SU-DHL-6 (cell line): ENCODE measurements around the gene PVALEF.

ENCODE experiments used
- EZH2phosphoT487 ChIP-seq: fragments of 200-600 bp; sonication (generic), shearing (Covaris generic); conservative IDR thresholded peaks from 2 replicates; pipeline ENCODE4 v1.6.1; 2018; ENCODE audit warnings: mild to moderate bottlenecking, antibody characterized with exemption, low read length, moderate library complexity, mixed read lengths
- TF ChIP-seq, protein P1 (sequence below): fragments of 200-600 bp; sonication (generic); IDR thresholded peaks from one replicate; pipeline ENCODE4 v1.5.1; 2017; ENCODE audit warnings: antibody characterized with exemption, mild to moderate bottlenecking, low read length, moderate library complexity; ENCODE audit not compliant: insufficient read depth, poor library complexity, severe bottlenecking

GRCh38 chr17:81217491-81217890 lies 52.2 kb downstream of the PVALEF start:
- TF ChIP-seq, protein P1, sequence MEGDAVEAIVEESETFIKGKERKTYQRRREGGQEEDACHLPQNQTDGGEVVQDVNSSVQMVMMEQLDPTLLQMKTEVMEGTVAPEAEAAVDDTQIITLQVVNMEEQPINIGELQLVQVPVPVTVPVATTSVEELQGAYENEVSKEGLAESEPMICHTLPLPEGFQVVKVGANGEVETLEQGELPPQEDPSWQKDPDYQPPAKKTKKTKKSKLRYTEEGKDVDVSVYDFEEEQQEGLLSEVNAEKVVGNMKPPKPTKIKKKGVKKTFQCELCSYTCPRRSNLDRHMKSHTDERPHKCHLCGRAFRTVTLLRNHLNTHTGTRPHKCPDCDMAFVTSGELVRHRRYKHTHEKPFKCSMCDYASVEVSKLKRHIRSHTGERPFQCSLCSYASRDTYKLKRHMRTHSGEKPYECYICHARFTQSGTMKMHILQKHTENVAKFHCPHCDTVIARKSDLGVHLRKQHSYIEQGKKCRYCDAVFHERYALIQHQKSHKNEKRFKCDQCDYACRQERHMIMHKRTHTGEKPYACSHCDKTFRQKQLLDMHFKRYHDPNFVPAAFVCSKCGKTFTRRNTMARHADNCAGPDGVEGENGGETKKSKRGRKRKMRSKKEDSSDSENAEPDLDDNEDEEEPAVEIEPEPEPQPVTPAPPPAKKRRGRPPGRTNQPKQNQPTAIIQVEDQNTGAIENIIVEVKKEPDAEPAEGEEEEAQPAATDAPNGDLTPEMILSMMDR: no peak
- TF ChIP-seq EZH2phosphoT487: no peak
